Muscle layer of duodenum (tissue), 2 donors: ENCODE measurements around the gene STPG1.

ENCODE experiments used
- H3K27ac ChIP-seq: one replicate; pipeline ENCODE4 v1.7.0; 2013; ENCODE audit warnings: mild to moderate bottlenecking, low read length
- H3K27me3 ChIP-seq: one replicate; pipeline ENCODE4 v1.7.0; 2013; ENCODE audit warnings: low read depth, mild to moderate bottlenecking, control low read depth, low read length
- H3K36me3 ChIP-seq, 2 donors: one replicate each; pipeline ENCODE4 v1.7.0; 2013; ENCODE audit warnings: low read length in 2 of 2, control low read depth in 1 of 2, mild to moderate bottlenecking in 1 of 2; ENCODE audit not compliant: insufficient read depth in 2 of 2, control insufficient read depth in 1 of 2
- H3K4me1 ChIP-seq, 2 donors: one replicate each; pipeline ENCODE4 v1.7.0; 2013; ENCODE audit warnings: low read length in 2 of 2, mild to moderate bottlenecking in 2 of 2, control low read depth in 1 of 2, moderate library complexity in 1 of 2; ENCODE audit not compliant: insufficient read depth in 2 of 2, control insufficient read depth in 1 of 2
- H3K4me3 ChIP-seq, 2 donors: one replicate each; pipeline ENCODE4 v1.7.0; 2013; ENCODE audit warnings: low read length in 2 of 2, low read depth in 1 of 2, mild to moderate bottlenecking in 1 of 2
- H3K9me3 ChIP-seq, 2 donors: one replicate each; pipeline ENCODE4 v1.7.0; 2013; ENCODE audit warnings: low read length in 2 of 2, control low read depth in 1 of 2, mild to moderate bottlenecking in 1 of 2; ENCODE audit not compliant: control insufficient read depth in 1 of 2
- donor health status: healthy.

Gene STPG1

DNA sequence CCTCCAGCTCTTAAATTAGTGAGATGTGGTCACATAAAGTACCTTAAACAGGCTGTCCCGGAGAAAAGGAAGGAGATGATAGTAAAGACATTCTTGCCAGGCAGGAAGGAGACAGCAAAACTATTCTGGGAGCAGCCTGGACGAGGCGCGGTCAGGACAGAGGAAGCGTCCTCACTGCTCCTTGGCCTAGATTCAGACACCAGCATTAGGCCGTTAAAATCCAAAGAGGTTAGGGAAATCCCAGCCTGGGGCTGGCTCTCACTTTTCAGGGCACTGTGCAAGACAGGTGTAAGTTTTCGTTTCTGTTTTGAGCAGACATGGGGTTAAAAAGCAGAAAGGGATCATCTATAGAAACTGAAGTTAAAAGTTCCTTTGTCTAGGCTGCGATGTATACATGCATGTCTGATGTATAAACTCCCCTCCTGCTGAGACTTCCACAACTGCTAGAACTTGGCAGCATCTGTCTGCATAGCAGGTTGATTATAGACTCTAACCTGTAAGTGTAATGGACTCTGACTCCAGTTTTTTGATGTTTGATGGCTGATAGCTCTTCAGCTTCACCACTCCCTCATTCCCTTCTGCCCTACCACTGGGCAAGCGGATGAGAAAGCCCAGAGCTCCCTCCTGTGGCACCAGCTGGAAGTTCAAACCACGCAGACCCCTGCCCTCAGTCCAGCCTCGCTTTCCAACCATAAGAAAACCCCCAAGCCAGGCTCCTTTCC lies 21.5 kb downstream of the STPG1 start:
- no peaks in the 10 kb centered on the region for H3K27me3 ChIP-seq
- peaks cover 0 to 3% of the 10 kb centered on the region in 2 donors for H3K36me3 ChIP-seq
- peak overlapping the region; percentile 86 for H3K27ac ChIP-seq
- peaks cover 0 to 4% of the 10 kb centered on the region in 2 donors for H3K4me1 ChIP-seq
- H3K4me3 ChIP-seq: peak overlapping the region in 1 of 2 donors; percentile 16
- H3K9me3 ChIP-seq: no peaks in the 10 kb centered on the region

DNA sequence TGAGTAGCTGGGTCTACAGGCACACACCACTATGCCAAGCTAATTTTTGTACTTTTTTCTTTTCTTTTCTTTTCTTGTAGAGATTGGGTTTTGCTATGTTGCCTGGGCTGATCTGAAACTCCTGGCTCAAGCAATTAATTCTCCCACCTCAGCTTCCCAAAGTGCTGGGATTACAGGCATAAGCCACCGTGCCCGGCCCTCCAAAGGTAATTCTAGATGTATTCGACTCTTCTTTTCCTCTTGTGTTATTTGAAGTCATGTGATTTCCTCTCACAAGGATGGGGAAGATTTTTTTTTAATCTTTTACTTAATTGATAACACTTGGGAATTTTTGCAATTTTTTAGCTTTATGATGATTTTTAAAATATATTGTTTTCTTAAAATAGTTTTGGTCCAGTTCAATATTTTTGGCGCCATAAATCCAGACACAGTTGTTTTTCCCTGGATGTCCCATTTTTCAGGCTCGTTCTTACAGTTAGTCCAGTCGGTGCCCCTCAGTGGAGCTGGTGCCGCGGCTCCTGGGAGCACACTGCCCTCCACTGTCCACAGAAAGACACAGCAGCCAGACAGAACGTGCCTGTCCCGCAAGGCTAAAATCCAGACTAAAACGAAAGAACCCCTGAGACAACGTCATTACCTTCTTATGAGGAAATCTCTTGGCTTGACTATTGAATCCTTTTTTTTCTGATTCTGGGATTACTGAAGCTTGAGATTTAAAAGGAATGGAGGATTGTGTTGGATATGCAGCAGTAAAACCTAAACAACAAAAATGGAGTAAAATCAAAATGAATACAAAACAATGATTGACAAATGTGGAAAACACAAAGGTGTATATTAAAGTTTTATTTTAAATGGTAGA lies 22.4 kb downstream of the STPG1 start:
- H3K27ac ChIP-seq: peak overlapping the region; percentile 86
- no peaks in the 10 kb centered on the region for H3K9me3 ChIP-seq
- peak overlapping the region in 1 of 2 donors; percentile 16 for H3K4me3 ChIP-seq

DNA sequence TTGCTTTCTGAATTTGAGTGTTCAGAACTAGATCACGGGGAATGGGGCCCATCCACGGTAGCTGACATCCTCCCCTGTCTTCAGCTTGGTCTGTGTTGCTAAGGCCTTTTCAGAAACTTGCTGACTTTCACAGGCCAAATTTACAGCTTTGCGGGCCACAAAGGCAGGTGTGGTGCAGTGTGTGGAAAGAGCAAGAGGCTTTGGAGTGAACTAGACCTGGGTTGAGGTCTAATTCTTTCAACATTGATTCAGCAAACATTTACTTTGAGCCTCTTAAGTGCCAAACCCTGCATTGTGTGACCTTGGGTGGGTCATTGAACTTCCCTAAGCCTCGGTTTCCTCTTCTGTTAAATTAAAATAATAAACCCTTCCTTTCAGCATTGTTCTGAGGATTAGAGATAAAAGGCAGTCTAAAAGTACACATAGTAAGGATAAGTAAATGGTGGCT lies 24.3 kb downstream of the STPG1 start:
- Histone ChIP-seq H3K27ac (no peak overlapping the region), H3K36me3 (peaks cover 0 to 3% of the 10 kb centered on the region in 2 donors), H3K9me3 (no peaks in the 10 kb centered on the region), H3K4me1 (peaks cover 0 to 4% of the 10 kb centered on the region in 2 donors), H3K4me3 (no peak overlapping the region), H3K27me3 (no peaks in the 10 kb centered on the region)

More for the DNA sequence above, 22.4 kb downstream of the STPG1 start:
- H3K36me3 ChIP-seq: peaks cover 0 to 3% of the 10 kb centered on the region in 2 donors
- no peaks in the 10 kb centered on the region for H3K27me3 ChIP-seq
- peaks cover 0 to 4% of the 10 kb centered on the region in 2 donors for H3K4me1 ChIP-seq

DNA sequence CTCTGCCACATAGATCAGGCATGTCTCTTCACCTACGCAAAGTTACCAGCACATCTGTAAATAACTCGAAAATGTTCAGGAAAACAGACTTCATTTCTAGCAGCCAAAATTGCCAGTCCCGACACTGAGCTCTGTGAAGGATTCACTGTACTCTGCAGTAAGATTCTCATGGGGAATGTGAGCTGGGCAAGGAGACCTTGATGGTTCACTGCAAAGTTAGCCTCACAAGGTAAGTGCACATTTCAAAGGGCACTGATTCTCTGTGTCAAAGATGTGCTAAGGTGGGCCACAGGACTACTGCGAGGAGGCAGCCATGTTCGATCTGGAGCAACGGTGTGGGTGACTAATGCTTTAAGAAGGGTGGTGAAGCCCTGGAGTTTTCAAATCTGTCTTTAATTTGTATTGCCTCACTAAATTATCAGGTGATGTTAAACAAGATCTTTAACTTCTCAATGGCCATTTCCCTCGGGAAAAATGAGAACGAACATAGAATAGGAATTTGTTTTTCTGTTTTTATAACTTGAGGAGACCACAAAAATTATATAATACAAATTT lies 25.2 kb downstream of the STPG1 start:
- Histone ChIP-seq H3K36me3 (peaks cover 0 to 3% of the 10 kb centered on the region in 2 donors), H3K27ac (no peak overlapping the region), H3K4me1 (peaks cover 0 to 4% of the 10 kb centered on the region in 2 donors), H3K4me3 (no peak overlapping the region), H3K9me3 (no peaks in the 10 kb centered on the region), H3K27me3 (no peaks in the 10 kb centered on the region)

DNA sequence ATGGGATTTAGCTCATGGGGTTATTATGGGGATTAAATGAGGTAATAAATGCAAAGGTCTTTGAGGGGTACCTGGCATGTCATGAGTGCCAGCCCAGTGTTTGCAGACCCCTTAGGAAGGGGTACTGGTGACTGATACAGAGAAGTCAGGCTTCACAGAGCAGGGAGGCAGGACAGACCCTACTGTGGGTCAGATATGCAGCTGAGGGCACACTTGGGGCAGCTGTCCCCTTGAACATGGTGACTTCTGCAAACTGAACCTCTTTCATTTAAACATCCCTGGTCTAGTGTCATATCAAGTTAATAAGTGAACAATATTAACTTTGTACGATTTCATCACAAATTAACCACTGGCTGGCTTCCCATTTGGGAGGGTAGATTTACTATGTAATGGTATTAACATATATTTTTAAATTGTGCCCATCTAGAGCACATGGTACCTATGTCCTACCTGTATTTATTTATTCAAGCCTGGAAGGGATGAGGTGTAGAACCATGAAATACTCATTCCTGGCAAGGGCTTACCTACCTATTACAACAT lies 25.9 kb downstream of the STPG1 start:
- H3K4me1 ChIP-seq: peaks cover 0 to 4% of the 10 kb centered on the region in 2 donors
- H3K4me3 ChIP-seq: no peak overlapping the region
- H3K36me3 ChIP-seq: peaks cover 0 to 3% of the 10 kb centered on the region in 2 donors
- H3K27me3 ChIP-seq: no peaks in the 10 kb centered on the region
- no peaks in the 10 kb centered on the region for H3K9me3 ChIP-seq
- no peak overlapping the region for H3K27ac ChIP-seq

DNA sequence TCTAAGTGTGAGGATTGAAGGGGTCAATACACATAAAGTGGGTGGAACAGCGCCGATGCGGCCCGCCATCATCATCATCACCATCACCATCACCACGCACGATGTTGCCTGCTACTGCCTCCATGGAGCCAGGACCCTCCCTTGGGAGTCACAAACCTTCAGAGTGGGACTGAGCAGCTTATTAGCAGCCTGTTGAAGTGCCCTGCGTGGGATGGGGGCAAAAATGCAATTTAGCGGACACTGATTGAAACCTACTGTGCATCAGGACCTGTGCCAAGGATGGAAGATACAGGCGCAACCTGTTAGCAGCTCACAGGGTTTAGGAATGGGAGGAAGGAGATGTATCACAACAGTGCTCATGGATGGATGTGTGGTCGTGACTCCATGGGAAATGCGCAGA lies 26.7 kb downstream of the STPG1 start:
- Histone ChIP-seq H3K27me3 (no peaks in the 10 kb centered on the region), H3K4me3 (no peak overlapping the region), H3K36me3 (peaks cover 0 to 9% of the 10 kb centered on the region in 2 donors), H3K4me1 (peaks cover 0 to 4% of the 10 kb centered on the region in 2 donors), H3K27ac (no peak overlapping the region), H3K9me3 (no peaks in the 10 kb centered on the region)

DNA sequence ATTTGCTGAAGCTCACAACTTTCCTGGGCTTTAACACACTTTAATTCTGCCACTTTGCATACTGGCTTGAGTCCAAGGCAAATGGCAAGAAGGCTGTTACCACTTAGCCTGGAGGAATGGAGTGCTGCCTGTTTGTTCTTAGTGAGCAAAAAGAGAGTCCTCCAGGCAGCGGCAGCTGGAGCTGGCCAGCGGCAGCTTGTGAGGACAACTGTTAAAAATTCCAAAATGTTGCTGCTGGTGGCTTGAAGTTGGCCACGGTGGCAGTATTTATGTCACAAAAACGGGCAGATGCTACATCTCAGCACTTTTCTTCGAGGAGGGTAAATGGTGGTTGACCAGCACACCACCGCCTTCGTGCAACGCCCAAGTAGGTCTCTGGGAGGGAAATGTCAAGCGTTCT lies 27.3 kb downstream of the STPG1 start:
- no peaks in the 10 kb centered on the region for H3K9me3 ChIP-seq
- no peak overlapping the region for H3K27ac ChIP-seq
- peaks cover 0 to 13% of the 10 kb centered on the region in 2 donors for H3K36me3 ChIP-seq
- peaks cover 0 to 4% of the 10 kb centered on the region in 2 donors for H3K4me1 ChIP-seq
- no peaks in the 10 kb centered on the region for H3K27me3 ChIP-seq
- no peak overlapping the region for H3K4me3 ChIP-seq

DNA sequence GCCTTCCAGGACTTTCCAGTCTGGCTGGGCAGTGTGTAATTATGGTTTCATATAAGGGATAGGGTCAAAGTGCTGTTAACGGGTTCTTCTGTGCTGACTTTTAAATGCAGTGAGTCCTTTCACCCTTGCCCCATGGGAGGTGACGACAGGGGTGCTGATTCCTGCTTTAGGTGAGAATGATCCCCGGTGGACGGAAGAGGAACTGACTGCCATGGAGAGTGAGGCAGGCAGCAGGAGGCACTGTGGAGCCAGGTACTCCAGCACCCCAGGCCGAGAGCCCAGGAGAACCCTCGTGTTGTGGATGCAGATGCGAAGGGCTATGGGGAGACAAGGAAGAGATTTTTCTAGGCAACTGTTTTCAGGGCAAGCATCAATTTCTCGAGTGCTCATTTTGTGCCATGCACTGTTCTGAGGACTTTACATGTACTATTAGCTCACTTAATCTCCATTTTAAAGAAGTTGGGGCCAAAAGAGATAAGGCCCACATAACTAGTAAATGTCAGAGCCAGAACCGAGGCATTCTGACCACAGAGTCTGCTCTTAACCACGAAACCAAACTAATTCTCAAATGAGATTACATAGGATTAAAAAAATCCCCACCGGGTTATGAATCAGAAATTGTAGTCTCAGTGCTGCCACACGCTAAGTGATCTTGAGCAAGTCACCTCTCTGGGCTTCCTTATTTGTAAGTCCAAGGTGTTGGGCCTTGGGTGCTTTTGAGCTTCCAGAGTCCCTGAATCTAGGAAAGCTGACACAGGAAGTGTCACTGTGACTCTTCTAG lies 28.2 kb downstream of the STPG1 start:
- Histone ChIP-seq H3K36me3 (peaks cover 0 to 13% of the 10 kb centered on the region in 2 donors), H3K27ac (no peak overlapping the region), H3K27me3 (no peaks in the 10 kb centered on the region), H3K4me3 (no peak overlapping the region), H3K9me3 (no peaks in the 10 kb centered on the region), H3K4me1 (no peaks in the 10 kb centered on the region)

DNA sequence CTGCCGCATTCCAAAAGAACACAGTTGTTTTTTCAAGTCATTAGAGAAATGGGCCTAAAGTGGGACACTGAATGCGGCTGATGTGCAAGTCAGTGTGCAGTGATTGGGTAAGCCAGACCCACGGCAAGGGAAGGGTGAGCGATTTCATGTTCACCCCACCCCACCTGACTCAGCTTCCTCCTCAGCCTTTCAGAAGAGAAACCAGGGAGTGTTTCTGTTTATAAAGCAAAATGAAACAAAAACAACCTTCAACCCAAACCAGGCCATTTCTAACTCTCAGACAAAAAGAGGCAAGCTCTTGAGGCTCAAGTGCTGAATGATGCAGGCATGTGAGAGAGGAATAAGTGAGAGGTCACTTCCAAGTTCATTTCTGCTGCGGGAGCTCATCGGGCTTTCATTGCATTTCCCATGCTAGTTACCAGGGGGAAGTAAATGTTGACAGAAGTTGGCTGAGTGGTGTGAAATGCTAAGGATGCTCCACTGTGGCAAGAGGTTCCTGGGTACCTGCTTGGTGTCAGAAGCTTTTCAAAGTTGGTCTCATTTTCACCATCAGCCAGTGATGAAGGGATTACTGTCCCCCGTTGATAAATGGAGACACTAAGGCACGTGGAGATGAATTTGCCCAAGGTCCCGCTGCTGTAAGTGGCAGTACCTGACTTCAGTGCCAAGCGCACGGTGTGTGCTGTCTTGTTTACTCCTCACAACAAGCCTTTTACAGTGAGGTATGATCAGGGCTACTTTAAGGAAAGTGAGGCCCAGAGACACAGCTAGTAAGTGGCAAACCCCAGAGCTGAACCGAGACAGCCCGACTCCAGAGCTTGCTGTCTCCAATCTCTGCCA lies 29.1 kb downstream of the STPG1 start:
- no peak overlapping the region for H3K27ac ChIP-seq
- no peaks in the 10 kb centered on the region for H3K27me3 ChIP-seq
- no peaks in the 10 kb centered on the region for H3K9me3 ChIP-seq
- H3K4me1 ChIP-seq: no peaks in the 10 kb centered on the region
- H3K36me3 ChIP-seq: peaks cover 0 to 12% of the 10 kb centered on the region in 2 donors
- no peak overlapping the region for H3K4me3 ChIP-seq

DNA sequence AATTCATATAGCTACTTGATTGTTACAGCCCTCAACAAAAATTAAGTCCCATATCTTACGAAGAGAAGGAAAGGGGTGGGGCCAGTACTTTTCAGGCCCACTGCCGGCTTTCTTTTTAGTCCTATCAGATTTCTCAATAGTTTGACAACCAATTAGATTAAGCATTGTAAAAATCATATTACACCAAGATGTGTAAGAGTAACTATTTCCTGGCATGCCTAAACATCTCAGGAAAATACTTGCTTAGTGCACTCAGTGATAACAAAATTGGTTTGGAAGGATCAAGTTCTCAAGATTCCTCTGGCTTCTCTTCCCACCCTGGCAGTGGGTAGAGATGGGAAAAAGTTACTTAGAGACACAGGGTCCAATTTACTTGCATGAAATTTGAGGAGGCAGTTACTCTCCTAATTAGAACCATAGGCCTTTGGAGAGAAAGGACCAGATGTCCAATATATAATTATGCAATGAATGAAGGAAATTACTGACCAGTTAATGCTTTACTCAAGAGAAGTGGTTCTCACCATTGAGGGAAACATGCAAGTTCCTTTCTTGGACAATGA lies 30.1 kb downstream of the STPG1 start:
- Histone ChIP-seq H3K9me3 (no peaks in the 10 kb centered on the region), H3K4me1 (no peaks in the 10 kb centered on the region), H3K27me3 (no peaks in the 10 kb centered on the region), H3K27ac (no peak overlapping the region), H3K4me3 (no peak overlapping the region), H3K36me3 (peaks cover 0 to 21% of the 10 kb centered on the region in 2 donors)
